NCI-H510A treated with DMSO at 0.1 percent for 48 hours (cell line): Measurements from ENCODE around the gene WDR76.
"Not testable (repeated sequence)": the region's sequence is repeated elsewhere in the genome, so short reads cannot be mapped to it uniquely, and the experiment has no call there.

Source experiments
- DNase-seq: peaks from one replicate; lab custom pipeline; 2025; lab: John Stamatoyannopoulos, UW

Gene WDR76

GRCh38 chr15:43821505-43821904, 5.3 kb upstream of the WDR76 start:
- DNase-seq, result no peak

GRCh38 chr15:43824302-43825246, 2.2 kb upstream of the WDR76 start, which contains the start of gene MFAP1:
Gene MFAP1 (minus strand): TSS chr15:43824690. CDS start chr15:43824569, 121 bp downstream.
- peak; percentile 88 for DNase-seq

GRCh38 chr15:43825305-43825704, 1.5 kb upstream of the WDR76 start:
- DNase-seq, result not testable (repeated sequence)

- no peak for DNase-seq
Observed at GRCh38 chr15:43826029-43826507, 734 bp upstream of the WDR76 start.

- no peak for DNase-seq
Observed at GRCh38 chr15:43828061-43828657, 1.4 kb downstream of the WDR76 start.

GRCh38 chr15:43829951-43830540, 3.2 kb downstream of the WDR76 start:
- not testable (repeated sequence) for DNase-seq

DNA sequence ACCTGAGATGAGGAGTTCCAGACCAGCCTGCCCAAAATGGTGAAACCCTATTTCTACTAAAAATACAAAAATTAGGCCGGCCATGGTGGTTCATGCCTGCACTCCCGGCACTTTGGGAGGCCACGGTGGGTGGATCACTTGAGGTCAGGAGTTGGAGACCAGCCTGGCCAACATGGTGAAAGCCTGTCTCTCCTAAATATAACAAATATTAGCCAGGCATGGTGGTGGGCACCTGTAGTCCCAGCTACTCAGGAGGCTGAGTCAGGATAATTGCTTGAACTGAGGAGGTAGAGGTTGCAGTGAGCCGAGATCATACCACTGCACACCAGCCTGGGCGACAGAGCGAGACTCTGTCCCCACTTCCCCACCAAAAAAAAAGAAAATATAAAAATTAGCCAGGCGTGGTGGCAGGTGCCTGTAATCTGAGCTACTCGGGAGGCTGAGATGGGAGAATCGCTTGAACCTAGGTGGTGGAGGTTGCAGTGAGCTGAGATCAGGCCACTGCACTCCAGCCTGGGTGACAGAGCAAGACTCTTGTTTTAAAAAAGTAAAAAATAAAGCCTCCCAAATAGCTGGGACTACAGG, 4.0 kb downstream of the WDR76 start:
- DNase-seq, result not testable (repeated sequence)

GRCh38 chr15:43831519-43832052, 4.8 kb downstream of the WDR76 start:
- DNase-seq, result not testable (repeated sequence)

- DNase-seq, result not testable (repeated sequence)
Observed at GRCh38 chr15:43832485-43832884, 5.7 kb downstream of the WDR76 start.

DNA sequence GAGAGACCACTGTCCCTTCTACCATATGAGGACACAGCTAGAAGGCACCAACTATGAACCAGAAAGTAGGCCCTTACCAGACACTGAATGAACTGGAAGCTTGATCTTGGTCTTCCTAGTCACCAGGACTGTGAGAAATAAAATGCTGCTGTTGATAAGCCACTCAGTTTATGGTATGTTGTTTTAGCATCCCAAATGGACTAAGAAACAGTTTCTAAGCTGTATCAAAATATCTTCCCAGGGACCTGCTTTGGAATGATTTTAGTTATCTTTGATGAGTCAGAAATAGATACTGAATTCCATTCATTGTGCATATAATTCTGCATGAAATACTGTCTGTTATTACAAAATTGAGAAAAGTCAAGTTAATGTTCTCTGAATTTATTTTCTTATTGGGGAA, 18.6 kb downstream of the WDR76 start:
- DNase-seq, result no peak

DNA sequence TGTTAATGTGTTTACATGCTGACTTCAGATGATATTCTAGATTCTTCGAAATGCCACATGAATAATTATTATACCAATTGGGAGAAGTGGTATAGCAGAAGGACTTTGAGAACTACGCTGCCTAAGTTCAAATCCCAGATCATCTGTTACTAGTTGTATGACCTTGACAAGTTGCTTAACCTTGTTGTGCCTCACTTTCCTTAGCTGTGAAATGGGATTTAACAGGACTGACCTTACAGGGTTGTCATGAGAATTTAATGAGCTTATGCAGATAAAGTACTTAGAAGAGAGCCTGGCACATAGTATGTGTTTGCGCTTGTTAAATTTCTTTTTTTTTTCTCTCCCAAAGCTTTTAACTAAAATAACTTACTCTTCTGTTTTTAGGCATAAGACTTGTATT, 24.4 kb downstream of the WDR76 start:
- DNase-seq, result no peak

- DNase-seq, result no peak
Observed at GRCh38 chr15:43852607-43853006, 25.8 kb downstream of the WDR76 start.

DNA sequence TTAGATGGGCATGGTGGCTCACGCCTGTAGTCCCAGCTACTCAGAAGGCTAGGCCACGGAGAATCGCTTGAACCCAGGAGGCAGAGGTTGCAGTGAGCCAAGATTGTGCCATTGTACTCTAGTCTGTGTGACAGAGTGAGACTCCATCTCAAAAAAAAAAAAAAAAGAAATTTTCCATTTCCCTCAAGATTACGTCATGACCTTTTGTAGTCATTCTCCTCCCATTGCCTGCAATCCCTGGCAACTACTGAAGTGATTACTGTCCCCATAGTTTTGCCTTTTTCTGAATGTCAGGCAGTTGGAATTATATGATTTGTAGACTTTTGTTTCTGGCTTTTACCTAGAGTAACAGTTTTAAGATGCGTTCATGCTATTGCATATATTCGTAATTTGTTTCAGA, 28.0 kb downstream of the WDR76 start:
- DNase-seq, result no peak

- no peak for DNase-seq
Observed at GRCh38 chr15:43859546-43859945, 32.7 kb downstream of the WDR76 start.

- DNase-seq, result not testable (repeated sequence)
Observed at GRCh38 chr15:43866636-43867035, 39.8 kb downstream of the WDR76 start.

GRCh38 chr15:43867096-43867495, 40.3 kb downstream of the WDR76 start:
- DNase-seq, result no peak

GRCh38 chr15:43868406-43868805, 41.6 kb downstream of the WDR76 start:
- DNase-seq, result no peak

DNA sequence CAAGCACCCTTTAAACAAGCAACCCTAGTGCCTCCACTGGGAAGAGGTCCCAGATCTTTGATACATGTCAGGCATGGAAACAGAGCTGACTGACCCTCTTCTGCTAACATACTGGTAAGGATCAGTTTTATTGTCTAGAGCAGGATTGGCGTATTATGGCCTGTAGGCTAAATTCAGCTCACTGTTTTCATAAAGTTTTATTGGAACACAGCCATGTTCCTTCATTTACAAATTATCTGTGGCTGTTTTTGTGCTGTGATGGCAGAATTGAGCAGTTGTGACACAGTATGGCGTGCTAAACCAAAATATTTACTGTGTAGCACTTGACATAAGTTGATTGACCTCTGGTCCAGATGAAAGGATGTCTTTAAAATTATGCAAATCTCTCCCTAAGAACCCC, 45.0 kb downstream of the WDR76 start:
- no peak for DNase-seq

GRCh38 chr15:43872416-43873020, 45.7 kb downstream of the WDR76 start:
- peak; percentile 5 for DNase-seq

DNA sequence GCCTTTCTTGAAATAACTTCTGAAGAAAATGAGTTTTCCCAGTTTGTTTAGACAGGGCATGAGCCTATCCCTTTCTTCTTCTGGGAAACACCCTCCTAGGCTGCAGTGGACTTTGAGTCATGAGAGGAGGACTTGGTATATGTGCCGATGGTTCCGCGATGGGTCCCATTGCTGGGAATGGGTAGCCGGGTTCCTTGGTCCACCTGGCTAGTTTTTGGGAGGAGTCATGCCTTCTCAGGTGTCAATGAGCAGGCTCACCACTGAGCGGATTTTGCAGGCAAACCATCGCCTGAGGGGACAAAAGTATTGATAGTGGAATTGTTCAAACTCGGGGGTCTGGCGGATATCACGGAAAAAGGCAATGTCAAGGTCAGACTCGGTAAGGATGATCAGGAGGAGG, 46.8 kb downstream of the WDR76 start:
- no peak for DNase-seq

DNA sequence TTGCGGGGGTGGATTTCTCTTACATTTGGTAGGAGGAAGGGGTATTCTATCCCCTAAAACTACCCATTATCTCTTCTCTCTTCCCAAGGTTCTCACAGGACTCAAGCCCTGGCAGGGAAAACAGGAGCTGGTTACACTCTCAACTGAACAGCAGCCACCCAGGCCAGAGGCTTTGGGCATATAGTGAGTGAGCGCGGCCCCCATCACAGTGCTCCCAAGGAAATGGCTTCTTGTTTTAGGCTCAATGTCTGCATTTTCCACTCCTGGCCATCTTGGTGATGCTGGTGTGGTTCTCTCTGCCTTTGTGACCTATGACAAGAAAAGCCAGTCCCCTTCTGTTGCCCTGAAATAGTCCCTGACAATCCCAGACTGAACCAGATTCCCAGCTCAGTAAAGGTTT, 50.1 kb downstream of the WDR76 start:
- no peak for DNase-seq

DNA sequence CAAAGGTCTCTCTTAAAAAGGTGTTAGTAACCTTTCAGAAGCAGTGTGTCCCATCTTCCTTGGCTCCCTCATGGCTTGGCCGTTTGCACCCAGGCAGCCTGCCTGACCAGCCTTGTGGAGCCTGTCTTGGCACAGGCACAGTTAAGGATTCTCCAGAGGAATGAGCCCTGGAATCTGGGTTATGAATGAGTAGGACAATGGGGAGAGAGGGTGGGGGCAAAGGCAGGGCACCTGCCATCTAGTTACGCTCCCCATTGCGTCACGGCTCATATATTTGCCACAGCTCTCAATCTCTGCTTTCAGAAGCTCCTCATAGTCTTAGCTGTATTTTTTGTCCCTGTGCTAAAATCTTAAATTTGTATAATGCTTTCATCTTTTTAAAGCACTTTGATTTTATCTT, 50.6 kb downstream of the WDR76 start:
- DNase-seq, result no peak
